Testis (tissue), 3 donors: Measurements from ENCODE around the gene SPDYE16. TPM values are rescaled to one million over a fixed set of nuclear protein-coding genes. Genes with fewer than 3 reads are reported as not detected.
"Not testable (repeated sequence)": the region's sequence is repeated elsewhere in the genome, so short reads cannot be mapped to it uniquely, and the experiment has no call there.

ENCODE experiments used
- DNase-seq: peaks from one replicate; pipeline ENCODE4 v3.0.0-alpha.2; 2019
- H3K27ac ChIP-seq, 2 donors: fragments of 200-600 bp; sonication (generic); one replicate each; pipeline ENCODE4 v1.5.1; 2019
- H3K27me3 ChIP-seq: fragments of 200-600 bp; sonication (generic); one replicate; pipeline ENCODE4 v1.5.1; 2019
- H3K36me3 ChIP-seq: fragments of 200-600 bp; sonication (generic); one replicate; pipeline ENCODE4 v1.5.1; 2017; ENCODE audit warnings: low read depth; ENCODE audit errors: missing control alignments
- H3K4me1 ChIP-seq: fragments of 200-600 bp; sonication (generic); one replicate; pipeline ENCODE4 v1.5.1; 2019
- H3K4me3 ChIP-seq, 2 donors: fragments of 200-600 bp; sonication (generic); one replicate each; pipeline ENCODE4 v1.5.1; 2017 to 2019
- H3K9me3 ChIP-seq: fragments of 200-600 bp; sonication (generic); one replicate; pipeline ENCODE4 v1.5.1; 2017
- CTCF ChIP-seq, 3 experiments: fragments of 450-650 bp in 2 of 3; fragments of 200-600 bp in 1 of 3; sonication (generic) in 1 of 3; IDR thresholded peaks; one replicate each; pipeline ENCODE4 v1.5.1; 2016 to 2019; ENCODE audit warnings: antibody characterized with exemption in 3 of 3, mild to moderate bottlenecking in 2 of 3, moderate library complexity in 1 of 3
- POLR2A ChIP-seq: fragments of 450-650 bp; IDR thresholded peaks from one replicate; pipeline ENCODE4 v1.6.1; 2017; ENCODE audit warnings: antibody characterized with exemption, mild to moderate bottlenecking, moderate library complexity
- WGBS, 2 donors: methylation state at CpG; one replicate each; pipeline ENCODE4 v1.1.5; 2018; 5-methylcytosine and 5-hydroxymethylcytosine counted together
- intact Hi-C: fragments of 100-400 bp; cut with DNase I; formaldehyde crosslinking; loops from one replicate; pipeline ENCODE4 v1.15.1; 2023; ENCODE audit warnings: low total_unique reads
- polyA plus RNA-seq: library from polyadenylated mRNA; stranded (reverse); fragments of 350-450 nt; fragmentation: Illumina TruSeq; extraction: RNeasy Lipid Tissue Mini Kit (QIAGEN cat#74804); gene quantifications from one replicate; pipeline ENCODE4 v1.2.3, GENCODE V29; 2014; ENCODE audit warnings: low read depth, low replicate concordance; ENCODE audit not compliant: insufficient read depth
- total RNA-seq, 2 donors: library from RNA; depleted of rRNA; stranded (reverse); fragments of >200 nt; gene quantifications; one replicate each; pipeline ENCODE4 v1.2.3, GENCODE V29; 2016

Gene SPDYE16
- total and polyA plus RNA-seq, 3 donors from 2014 or later, result 0.68 to 4.1 (median 1.3) TPM

- WGBS, 2 donors, result 59 to 61% methylated on average over 3 to 19 of the region's 20 CpGs
- H3K27me3 ChIP-seq, result no peaks in the 10 kb centered on the region
- no peak within 1 kb of the TSS for H3K4me3 ChIP-seq
- DNase-seq, result no peak
- peaks cover 14% of the 10 kb centered on the region for H3K4me1 ChIP-seq
- no peaks in the 10 kb centered on the region for H3K9me3 ChIP-seq
- no peaks in the 10 kb centered on the region for H3K36me3 ChIP-seq
- no peak for TF ChIP-seq CTCF (IDR thresholded peaks at IDR 0.05)
- TF ChIP-seq POLR2A, result no peak
- intact Hi-C loops, result no loop called here
- H3K27ac ChIP-seq, result no peak within 1 kb of the TSS
Observed at GRCh38 chr7:76509931-76510877, 32.9 kb downstream of the SPDYE16 start, which contains the start of gene UPK3B. TSS of gene UPK3B (plus strand) at chr7:76510552. CDS start at chr7:76510653, 101 bp downstream.

- DNase-seq, result no peak
- intact Hi-C loops, result no loop called here
- no peaks in the 10 kb centered on the region for H3K36me3 ChIP-seq
- H3K4me3 ChIP-seq, result no peak overlapping the region
- no peak overlapping the region for H3K27ac ChIP-seq
- 82 to 87% methylated on average over 11 of the region's 11 CpGs for WGBS, 2 donors
- TF ChIP-seq CTCF (IDR thresholded peaks at IDR 0.05) (no peak), POLR2A (no peak)
- H3K27me3 ChIP-seq, result no peaks in the 10 kb centered on the region
- H3K9me3 ChIP-seq, result no peaks in the 10 kb centered on the region
- peaks cover 3% of the 10 kb centered on the region for H3K4me1 ChIP-seq
Observed at GRCh38 chr7:76507723-76508406, 35.2 kb downstream of the SPDYE16 start.

- H3K27me3 ChIP-seq, DNase-seq, H3K27ac ChIP-seq, H3K9me3 ChIP-seq, intact Hi-C loops, H3K36me3 ChIP-seq, H3K4me1 ChIP-seq, H3K4me3 ChIP-seq: not testable (repeated sequence)
- WGBS, 2 donors, result 89 to 95% methylated on average over 8 of the region's 8 CpGs
Observed at GRCh38 chr7:76506643-76507042, 36.5 kb downstream of the SPDYE16 start.

GRCh38 chr7:76506081-76506440, 37.0 kb downstream of the SPDYE16 start:
- Histone ChIP-seq H3K27me3 (no peaks in the 10 kb centered on the region), H3K9me3 (no peaks in the 10 kb centered on the region), H3K4me1 (peaks cover 3% of the 10 kb centered on the region), H3K36me3 (no peaks in the 10 kb centered on the region), H3K27ac (no peak overlapping the region), H3K4me3 (no peak overlapping the region)
- TF ChIP-seq CTCF (IDR thresholded peaks at IDR 0.05), result no peak
- no peak for TF ChIP-seq POLR2A
- WGBS, 2 donors, result 76 to 97% methylated on average over 5 of the region's 5 CpGs
- DNase-seq, result no peak
- intact Hi-C loops, result no loop called here
